Spleen (tissue), 11 donors: ENCODE results near the gene CRYL1. TPM values are rescaled to one million over a fixed set of nuclear protein-coding genes. Genes with fewer than 3 reads are reported as not detected.

Experiments
- DNase-seq: peaks from one replicate; pipeline ENCODE4 v3.0.0-alpha.2; 2020
- H3K27ac ChIP-seq, 8 donors: fragments of 200-600 bp; sonication (generic) in 7 of 8; 1 replicate in 4 of 8; 2 replicates in 4 of 8; pipeline versions ENCODE4 v1.5.0 to v1.8.0; 2016 to 2021; ENCODE audit warnings: inconsistent platforms in 4 of 8, mild to moderate bottlenecking in 4 of 8, moderate library complexity in 1 of 8
- H3K27me3 ChIP-seq, 7 donors: fragments of 200-600 bp; sonication (generic) in 6 of 7; replicated peaks in 1 of 7; 1 replicate in 4 of 7; 2 replicates in 3 of 7; pipeline versions ENCODE4 v1.5.0 to v1.8.0; 2016 to 2021; ENCODE audit warnings: inconsistent platforms in 3 of 7, mild to moderate bottlenecking in 1 of 7
- H3K36me3 ChIP-seq, 6 donors: fragments of 200-600 bp; sonication (generic) in 5 of 6; 1 replicate in 4 of 6; 2 replicates in 2 of 6; pipeline versions ENCODE4 v1.5.0 to v1.8.0; 2016 to 2021; ENCODE audit warnings: inconsistent platforms in 2 of 6
- H3K4me1 ChIP-seq, 6 donors: fragments of 200-600 bp; sonication (generic) in 5 of 6; 1 replicate in 3 of 6; 2 replicates in 3 of 6; pipeline versions ENCODE4 v1.5.0 to v1.8.0; 2016 to 2021; ENCODE audit warnings: inconsistent platforms in 3 of 6
- H3K4me3 ChIP-seq, 8 donors: fragments of 200-600 bp; sonication (generic) in 7 of 8; 1 replicate in 4 of 8; 2 replicates in 4 of 8; pipeline versions ENCODE4 v1.5.0 to v1.8.0; 2016 to 2021; ENCODE audit warnings: inconsistent platforms in 4 of 8, mild to moderate bottlenecking in 4 of 8, moderate library complexity in 2 of 8
- H3K9me3 ChIP-seq, 8 donors: fragments of 200-600 bp; sonication (generic) in 7 of 8; 1 replicate in 4 of 8; 2 replicates in 4 of 8; pipeline versions ENCODE4 v1.5.0 to v1.8.0; 2016 to 2021; ENCODE audit warnings: inconsistent platforms in 4 of 8
- CTCF ChIP-seq, 11 experiments: fragments of 200-600 bp in 7 of 11; fragments of 450-650 bp in 4 of 11; sonication (generic) in 4 of 11; IDR thresholded peaks in 8 of 11; conservative IDR thresholded peaks in 3 of 11; 1 replicate in 7 of 11; 2 replicates in 4 of 11; pipeline versions ENCODE4 v1.4.0 to v1.8.0; 2016 to 2021; ENCODE audit warnings: antibody characterized with exemption in 11 of 11, inconsistent platforms in 4 of 11, mild to moderate bottlenecking in 1 of 11
- POLR2A ChIP-seq, 3 donors: fragments of 450-650 bp; IDR thresholded peaks; one replicate each; pipeline ENCODE4 v1.5.1; 2017; ENCODE audit warnings: antibody characterized with exemption in 3 of 3, mild to moderate bottlenecking in 1 of 3
- POLR2AphosphoS5 ChIP-seq, 3 donors: sonication (generic); formaldehyde crosslinking; IDR thresholded peaks; one replicate each; pipeline ENCODE4 v1.5.1; 2017; ENCODE audit warnings: antibody characterized with exemption in 3 of 3
- WGBS, 5 donors: extraction: QIAGEN DNeasy Blood & Tissue Kit in 3 of 5; methylation state at CpG; one replicate each; pipeline versions ENCODE4 v1.1.5 to v1.1.7; 2013 to 2018; 5-methylcytosine and 5-hydroxymethylcytosine counted together
- intact Hi-C: fragments of 100-400 bp; cut with DNase I; formaldehyde crosslinking; loops from one replicate; pipeline ENCODE4 v1.15.0; 2023; ENCODE audit warnings: low total_unique reads
- polyA plus RNA-seq, 3 donors: library from polyadenylated mRNA; stranded (reverse); fragments of 200-250 nt; gene quantifications; one replicate each; pipeline ENCODE4 v1.2.1, GENCODE V29; 2013
- total RNA-seq, 7 donors: library from RNA; depleted of rRNA in 3 of 7; stranded (reverse); fragments of >200 nt in 3 of 7; fragmentation: NEBNext Ultra II Directional in 4 of 7; extraction: Animal tissue kit (Norgen Biotek cat#: 25700) in 4 of 7; gene quantifications; one replicate each; pipeline versions ENCODE4 v1.1.0 to v1.2.1, GENCODE V29; 2016 to 2021
- donor health status: healthy with polysubstance abuse.
- donor health status: DM: no; HTN: no; CAD: no; lungs with moderate emphysema.
- donor health status: DM: no; HTN: no; CAD: no.
- donor health status: Bipolar disorder and iron deficiency.
- donor health status: healthy.
- donor health status: DM: no; HTN: no; CAD: no.
- donor health status: DM: yes; HTN: yes; CAD: no.

CRYL1 gene
- total and polyA plus RNA-seq, 10 donors: 13.5 to 46.5 (median 29.0) TPM

- Histone ChIP-seq H3K27ac (no peak overlapping the region), H3K4me3 (no peak overlapping the region), H3K36me3 (peaks cover 0 to 54% (median 0%) of the 10 kb centered on the region in 6 donors), H3K27me3 (no peaks in the 10 kb centered on the region), H3K4me1 (peaks cover 0 to 11% (median 0%) of the 10 kb centered on the region in 6 donors), H3K9me3 (no peaks in the 10 kb centered on the region)
- TF ChIP-seq POLR2AphosphoS5 (IDR thresholded peaks at IDR 0.05): no peak
- no peak for TF ChIP-seq CTCF (IDR thresholded peaks at IDR 0.05 in 8 of 11, conservative IDR thresholded peaks at IDR 0.05 in 3 of 11)
- TF ChIP-seq POLR2A (IDR thresholded peaks at IDR 0.05): no peak
- 76 to 93% (median 91%) methylated on average over 4 of the region's 4 CpGs for WGBS, 5 donors
- DNase-seq: no peak
- intact Hi-C loops: no loop called here
Observed at GRCh38 chr13:20430296-20430695, 95.4 kb downstream of the CRYL1 start.

- peaks cover 0 to 17% (median 0%) of the 10 kb centered on the region in 6 donors for H3K4me1 ChIP-seq
- intact Hi-C loops: no loop called here
- peaks cover 0 to 60% (median 0%) of the 10 kb centered on the region in 6 donors for H3K36me3 ChIP-seq
- no peak overlapping the region for H3K4me3 ChIP-seq
- H3K27me3 ChIP-seq: no peaks in the 10 kb centered on the region
- H3K9me3 ChIP-seq: no peaks in the 10 kb centered on the region
- DNase-seq: no peak
- TF ChIP-seq POLR2AphosphoS5 (IDR thresholded peaks at IDR 0.05) (no peak), POLR2A (IDR thresholded peaks at IDR 0.05) (no peak), CTCF (IDR thresholded peaks at IDR 0.05 in 8 of 11, conservative IDR thresholded peaks at IDR 0.05 in 3 of 11) (no peak)
- WGBS, 5 donors: 77 to 90% (median 85%) methylated on average over 5 to 9 of the region's 9 CpGs
- H3K27ac ChIP-seq: no peak overlapping the region
Observed at GRCh38 chr13:20429682-20430081, 96.0 kb downstream of the CRYL1 start.

- TF ChIP-seq CTCF (IDR thresholded peaks at IDR 0.05 in 8 of 11, conservative IDR thresholded peaks at IDR 0.05 in 3 of 11): no peak
- TF ChIP-seq POLR2AphosphoS5 (IDR thresholded peaks at IDR 0.05): no peak
- no peak for TF ChIP-seq POLR2A (IDR thresholded peaks at IDR 0.05)
- intact Hi-C loops: no loop called here
- Histone ChIP-seq H3K9me3 (no peaks in the 10 kb centered on the region), H3K36me3 (peaks cover 0 to 67% (median 0%) of the 10 kb centered on the region in 6 donors), H3K27ac (no peak overlapping the region), H3K4me1 (peaks cover 0 to 18% (median 0%) of the 10 kb centered on the region in 6 donors), H3K27me3 (no peaks in the 10 kb centered on the region), H3K4me3 (no peak overlapping the region)
- 84 to 95% (median 92%) methylated on average over 10 to 11 of the region's 11 CpGs for WGBS, 5 donors
- DNase-seq: no peak
Observed at GRCh38 chr13:20428666-20429644, 96.7 kb downstream of the CRYL1 start.
